Heart left ventricle (tissue), 13 donors: ENCODE data around the gene FBXO48.

Experiments
- CTCF ChIP-seq, 12 donors: fragments of 200-600 bp; sonication (generic) in 4 of 12; IDR thresholded peaks; one replicate each; pipeline versions ENCODE4 v1.5.0 to v1.8.0; 2018 to 2022; ENCODE audit warnings: antibody characterized with exemption in 12 of 12, mild to moderate bottlenecking in 5 of 12
- POLR2A ChIP-seq, 2 donors: fragments of 450-650 bp; IDR thresholded peaks; one replicate each; pipeline ENCODE4 v1.6.1; 2017; ENCODE audit warnings: antibody characterized with exemption in 2 of 2, mild to moderate bottlenecking in 2 of 2, moderate library complexity in 2 of 2
- donor health status: ischemic (EF 13 %, LVEDD 7.1; RV severe dilation, severe dysfunction).
- donor health status: DM: no; HTN: yes; CAD: no.
- donor health status: DM: no; HTN: no; CAD: no.
- donor health status: ischemic (EF 25% LVEDD 6.9; RV normal size, moderate dysfunction).
- donor health status: ischemic (EF 25% LVEDD 5.7; RV mildly dilated, moderate dysfunction).
- donor health status: ischemic (EF 35%, LVEDD 5.7; RV mildly dilated, moderate dysfunction).
- donor health status: nonischemic (EF 11% LVEDD 7.7; RV severe dilation, severe dysfunction).
- donor health status: DM: yes; HTN: yes; CAD: no.
- donor health status: PGD.
- donor health status: ischemic (EF 29% LVEDD 5.4; RV normal size, mild dysfunction).
- donor health status: nonischemic (EF 23%, LVEDD 6.1; RV moderate dilation, normal function).

GRCh38 chr2:68456198-68456597, 10.9 kb downstream of the FBXO48 start:
- TF ChIP-seq CTCF (IDR thresholded peaks at IDR 0.05) (no peak), POLR2A (IDR thresholded peaks at IDR 0.05) (no peak)
